DOHH2 (cell line): ENCODE measurements around the gene MRPL41.

Source experiments
- CTCF ChIP-seq: fragments of 200-600 bp; sonication (generic); IDR thresholded peaks from one replicate; pipeline ENCODE4 v1.5.1; 2014; ENCODE audit warnings: antibody characterized with exemption, mild to moderate bottlenecking, low read depth, low read length; ENCODE audit not compliant: poor library complexity, severe bottlenecking
- EZH2phosphoT487 ChIP-seq: fragments of 200-600 bp; sonication (generic); IDR thresholded peaks from 2 replicates; pipeline ENCODE4 v1.6.1; 2017; ENCODE audit warnings: borderline replicate concordance, mild to moderate bottlenecking, antibody characterized with exemption, low read length, moderate library complexity, mixed read lengths

GRCh38 chr9:137555179-137555578 is 3.5 kb downstream of the MRPL41 start:
- TF ChIP-seq CTCF (no peak), EZH2phosphoT487 (no peak)
